Measurements from ENCODE around the gene CDA.

Gene CDA

DNA sequence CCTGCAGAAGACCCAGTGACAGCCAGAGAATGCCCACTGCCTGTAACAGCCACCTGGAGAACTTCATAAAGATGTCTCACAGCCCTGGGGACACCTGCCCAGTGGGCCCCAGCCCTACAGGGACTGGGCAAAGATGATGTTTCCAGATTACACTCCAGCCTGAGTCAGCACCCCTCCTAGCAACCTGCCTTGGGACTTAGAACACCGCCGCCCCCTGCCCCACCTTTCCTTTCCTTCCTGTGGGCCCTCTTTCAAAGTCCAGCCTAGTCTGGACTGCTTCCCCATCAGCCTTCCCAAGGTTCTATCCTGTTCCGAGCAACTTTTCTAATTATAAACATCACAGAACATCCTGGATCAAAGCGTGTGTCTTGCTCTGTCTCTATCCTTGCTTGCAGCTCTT, 29.7 kb downstream of the CDA start:
- DNase-seq, result no peak

DNA sequence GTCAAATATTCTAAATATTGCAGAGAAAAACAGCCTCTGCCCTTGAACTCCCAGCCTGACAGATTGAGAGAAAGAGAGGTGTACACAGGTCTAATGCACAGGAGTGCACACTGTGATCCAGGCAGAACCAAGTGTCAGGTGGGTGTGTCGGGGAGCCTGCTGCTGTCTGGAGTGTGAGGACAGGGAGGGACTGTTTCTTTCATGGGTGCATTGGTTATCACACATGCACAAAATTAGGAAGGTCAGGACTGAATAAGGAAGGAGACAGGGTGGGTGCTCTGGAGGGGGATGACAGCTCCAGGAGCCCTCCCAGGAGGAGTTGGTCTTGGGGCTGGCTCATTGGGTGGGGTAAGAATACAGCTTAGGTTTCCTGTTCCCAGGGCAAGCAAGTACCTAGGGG, 31.1 kb downstream of the CDA start:
- DNase-seq, result no peak

DNA sequence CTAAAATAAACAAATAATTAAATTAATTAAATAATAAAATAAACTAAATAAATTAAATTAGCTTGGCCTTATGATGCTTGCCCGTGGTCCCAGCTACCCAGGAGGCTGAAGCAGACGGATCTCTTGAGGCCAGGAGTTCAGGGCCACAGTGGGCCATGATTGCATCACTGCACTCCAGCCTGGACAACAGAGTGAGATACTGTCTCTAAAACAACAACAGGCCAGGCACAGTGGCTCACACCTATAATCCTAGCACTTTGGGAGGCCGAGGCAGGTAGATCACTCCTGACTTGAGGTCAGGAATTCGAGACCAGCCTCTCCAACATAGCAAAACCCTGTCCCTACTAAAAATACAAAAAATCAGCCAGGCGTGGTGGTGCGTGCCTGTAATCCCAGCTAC, 32.1 kb downstream of the CDA start:
- DNase-seq, result no peak

DNA sequence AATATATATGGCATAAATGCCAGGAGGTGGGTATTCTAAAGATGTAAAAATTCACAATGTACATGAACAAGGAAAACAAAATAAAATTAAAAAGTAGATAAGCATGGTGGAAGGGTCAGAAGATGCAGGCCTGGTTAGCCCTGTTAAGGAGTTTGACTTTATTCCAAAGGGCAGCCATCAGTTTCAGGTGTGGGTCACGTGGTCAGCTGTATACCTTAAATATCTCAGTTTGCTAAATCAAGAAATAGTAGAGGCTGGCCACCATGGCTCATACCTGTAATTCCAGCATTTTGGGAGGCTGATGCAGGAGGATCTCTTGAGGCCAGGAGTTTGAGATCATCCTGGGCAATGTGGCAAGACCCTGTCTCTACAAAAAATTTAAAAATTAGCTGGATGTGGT, 35.8 kb downstream of the CDA start:
- DNase-seq, result no peak

DNA sequence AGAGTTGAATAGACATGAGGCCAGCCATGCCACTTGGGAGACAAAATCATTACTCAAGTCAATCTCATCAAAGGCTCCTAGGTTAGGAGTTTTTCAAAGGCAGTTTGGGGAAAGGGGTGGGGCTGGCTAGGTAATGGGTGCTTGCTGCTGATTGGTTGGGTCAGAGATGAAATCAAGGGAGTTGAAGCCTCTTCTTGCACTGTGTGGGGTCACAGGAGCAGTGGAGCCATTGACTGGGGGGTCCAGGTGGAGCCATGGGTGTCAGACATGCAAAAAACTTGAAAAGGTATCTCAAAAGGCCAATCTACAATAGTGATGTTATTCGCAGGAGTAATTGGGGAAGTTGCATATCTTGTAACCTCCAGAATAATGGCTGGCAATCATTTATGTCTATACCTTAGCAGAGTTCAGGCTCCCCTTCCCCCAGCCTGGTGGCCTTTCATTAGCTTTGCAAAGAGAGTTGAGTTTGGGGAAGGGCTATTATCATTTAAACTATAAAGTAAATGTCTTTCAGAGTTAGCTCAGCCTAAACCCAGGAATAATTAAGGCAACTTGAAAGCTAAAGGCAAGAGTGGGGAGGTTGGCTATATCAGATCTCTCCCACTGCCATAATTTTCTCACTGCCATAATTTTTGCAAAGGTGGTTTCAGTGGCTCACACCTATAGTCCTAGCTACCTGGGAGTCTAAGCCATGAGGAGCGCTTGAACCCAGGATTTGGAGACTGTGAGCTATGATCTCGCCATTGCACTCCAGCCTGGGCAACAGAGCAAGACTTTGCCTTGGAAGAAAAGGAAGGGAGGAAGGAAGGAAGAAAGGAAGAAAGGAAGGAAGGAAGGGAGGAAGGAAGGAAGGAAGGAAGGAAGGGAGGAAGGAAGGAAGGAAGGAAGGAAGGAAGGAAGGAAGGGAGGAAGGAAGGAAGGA, 36.5 kb downstream of the CDA start:
- no peak for DNase-seq

DNA sequence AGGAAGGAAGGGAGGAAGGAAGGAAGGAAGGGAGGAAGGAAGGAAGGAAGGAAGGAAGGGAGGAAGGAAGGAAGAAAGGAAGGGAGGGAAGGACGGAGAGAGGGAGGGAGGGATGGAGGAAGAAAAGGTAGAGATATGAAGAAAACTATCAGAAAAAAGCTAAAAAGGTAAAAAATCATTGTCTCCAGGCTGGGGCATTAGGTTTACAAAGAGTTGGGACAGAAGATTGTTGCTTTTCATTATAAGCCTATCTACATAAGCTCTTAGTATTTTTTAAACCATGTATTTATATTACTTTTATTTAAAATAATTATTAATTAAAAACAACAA, 37.2 kb downstream of the CDA start:
- no peak for DNase-seq

DNA sequence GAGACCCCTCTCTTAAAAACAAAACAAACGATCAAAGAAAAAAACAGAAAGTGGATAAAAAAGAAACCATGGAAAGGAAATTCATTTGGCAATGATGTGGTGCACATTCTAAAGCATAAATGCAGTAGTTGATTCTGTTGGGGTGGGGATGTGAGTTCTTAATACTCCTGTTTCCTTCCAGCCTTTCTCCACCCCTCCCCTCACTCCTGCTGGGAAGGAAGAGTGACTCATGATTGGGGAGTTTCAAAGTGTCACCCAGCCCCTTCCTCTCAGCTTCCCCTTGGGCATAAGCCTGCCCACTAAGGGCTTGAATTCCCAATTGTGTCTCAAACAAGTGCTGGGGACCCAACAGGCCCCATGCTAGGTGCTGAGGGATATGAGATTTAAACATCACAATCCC, 37.6 kb downstream of the CDA start:
- no peak for DNase-seq

DNA sequence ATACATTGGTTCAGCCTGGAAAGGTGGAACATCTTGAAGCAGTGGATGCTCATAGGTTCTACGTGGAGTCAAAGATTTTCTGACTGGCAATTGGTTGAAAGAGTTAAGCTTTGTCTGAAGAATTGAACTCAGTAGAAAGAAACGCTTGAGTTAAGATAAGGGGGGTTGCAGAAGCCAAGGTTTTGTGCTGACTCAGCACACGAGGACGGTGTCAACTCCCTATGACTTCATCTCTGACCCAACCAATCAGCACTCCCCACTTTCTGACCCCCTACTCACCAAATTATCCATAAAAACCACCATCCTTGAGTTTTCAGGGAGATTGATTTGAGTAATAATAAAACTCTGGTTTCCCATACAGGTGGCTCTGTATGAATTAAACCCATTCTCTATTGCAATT, 41.8 kb downstream of the CDA start:
- no peak for DNase-seq

DNA sequence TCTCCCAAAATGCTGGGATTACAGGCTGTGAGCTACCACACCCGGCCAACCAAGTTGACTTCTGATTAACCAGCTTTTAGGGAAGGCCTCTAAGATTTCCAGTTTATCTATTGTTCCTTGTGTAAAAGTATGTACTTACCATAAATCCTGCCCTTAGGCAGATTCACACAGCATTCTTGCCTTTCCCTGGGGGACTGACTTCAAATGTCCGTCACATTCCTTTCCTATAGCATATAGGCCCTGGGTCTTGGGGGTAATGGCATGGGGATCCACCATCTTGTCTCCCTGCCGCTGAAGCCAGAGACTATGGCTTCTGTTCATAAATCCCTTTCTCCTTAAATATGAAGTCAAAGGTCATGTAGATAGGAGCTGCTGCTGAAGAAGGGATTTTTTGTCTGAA, 43.5 kb downstream of the CDA start:
- DNase-seq, result no peak

DNA sequence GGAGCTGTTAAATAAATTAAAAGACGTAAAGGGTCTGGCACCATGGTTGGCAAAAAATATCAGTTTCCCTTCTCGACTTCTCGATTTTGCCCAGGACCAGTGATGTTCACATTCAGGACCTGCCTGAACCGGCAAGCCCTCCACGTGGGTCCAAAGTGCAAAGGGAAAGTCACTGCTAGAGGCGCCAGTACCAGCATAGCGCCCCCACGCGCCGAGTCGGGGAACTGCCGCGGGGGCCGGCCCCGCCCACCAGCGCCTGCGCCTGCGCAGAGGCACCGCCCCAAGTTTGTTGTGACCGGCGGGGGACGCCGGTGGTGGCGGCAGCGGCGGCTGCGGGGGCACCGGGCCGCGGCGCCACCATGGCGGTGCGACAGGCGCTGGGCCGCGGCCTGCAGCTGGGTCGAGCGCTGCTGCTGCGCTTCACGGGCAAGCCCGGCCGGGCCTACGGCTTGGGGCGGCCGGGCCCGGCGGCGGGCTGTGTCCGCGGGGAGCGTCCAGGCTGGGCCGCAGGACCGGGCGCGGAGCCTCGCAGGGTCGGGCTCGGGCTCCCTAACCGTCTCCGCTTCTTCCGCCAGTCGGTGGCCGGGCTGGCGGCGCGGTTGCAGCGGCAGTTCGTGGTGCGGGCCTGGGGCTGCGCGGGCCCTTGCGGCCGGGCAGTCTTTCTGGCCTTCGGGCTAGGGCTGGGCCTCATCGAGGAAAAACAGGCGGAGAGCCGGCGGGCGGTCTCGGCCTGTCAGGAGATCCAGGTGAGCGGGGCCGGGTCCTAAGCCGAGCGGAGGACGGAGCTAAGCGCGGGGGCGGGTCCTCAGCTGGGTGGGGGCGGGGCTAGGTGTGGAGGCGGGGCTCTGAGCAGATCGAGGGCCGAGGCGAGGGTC, 44.5 kb downstream of the CDA start, which contains the start of gene PINK1:
TSS of gene PINK1 (plus strand) at position 269 of the 875 bp plus-strand sequence. CDS start at position 360, 91 bp downstream.
- DNase-seq, result peak; percentile 80 to 83

DNA sequence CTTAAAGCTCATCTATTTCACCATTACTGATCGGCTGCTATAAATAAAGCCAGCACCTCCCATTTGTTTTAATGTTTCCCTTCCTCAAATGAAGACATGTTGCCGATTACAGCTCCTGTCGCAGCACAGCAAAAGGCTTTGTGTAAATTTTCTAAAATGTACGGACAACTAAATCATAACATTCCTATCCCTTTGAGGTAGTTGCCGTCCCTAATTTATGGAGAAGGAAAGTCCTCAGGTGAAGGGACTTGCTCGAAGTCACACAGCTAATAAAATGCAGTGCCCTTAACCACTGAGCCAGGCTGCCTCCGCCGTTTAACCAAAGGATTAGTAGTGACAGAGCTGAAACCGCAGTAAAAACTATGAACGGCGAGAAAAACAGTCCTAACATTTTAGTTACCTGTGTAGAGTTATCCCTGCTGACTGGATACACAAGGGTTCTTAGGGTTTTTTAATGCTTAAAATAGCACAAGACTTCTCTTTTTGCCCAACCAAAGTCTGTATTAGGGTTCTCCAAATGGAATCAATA, 45.2 kb downstream of the CDA start:
- peak in 1 of 2 donors; percentile 5 for DNase-seq

DNA sequence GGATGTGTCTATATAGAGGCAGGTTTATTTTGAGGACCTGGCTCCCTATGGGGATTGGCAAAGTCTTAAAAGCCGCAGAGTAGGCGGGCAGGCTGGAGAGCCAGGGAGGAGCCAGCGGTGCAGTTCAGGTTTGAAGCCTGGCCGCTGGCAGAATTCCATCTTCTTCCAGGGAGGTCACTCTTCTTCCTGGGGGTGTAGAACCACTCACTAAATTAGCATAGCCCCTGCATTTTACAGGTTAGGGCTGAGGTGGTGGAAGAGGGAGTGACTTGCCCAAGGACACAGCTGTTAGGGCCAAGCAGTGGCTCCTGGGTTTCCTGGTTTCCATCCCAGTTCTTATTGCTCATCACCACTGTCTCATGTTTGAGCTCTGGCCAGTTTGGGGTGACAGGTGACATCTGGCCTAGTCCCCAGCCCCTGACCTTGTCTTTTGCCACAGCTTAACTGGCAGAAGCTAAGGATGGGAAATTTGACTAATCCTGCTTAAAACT, 45.7 kb downstream of the CDA start:
- peak in 1 of 2 donors; percentile 5 for DNase-seq

DNA sequence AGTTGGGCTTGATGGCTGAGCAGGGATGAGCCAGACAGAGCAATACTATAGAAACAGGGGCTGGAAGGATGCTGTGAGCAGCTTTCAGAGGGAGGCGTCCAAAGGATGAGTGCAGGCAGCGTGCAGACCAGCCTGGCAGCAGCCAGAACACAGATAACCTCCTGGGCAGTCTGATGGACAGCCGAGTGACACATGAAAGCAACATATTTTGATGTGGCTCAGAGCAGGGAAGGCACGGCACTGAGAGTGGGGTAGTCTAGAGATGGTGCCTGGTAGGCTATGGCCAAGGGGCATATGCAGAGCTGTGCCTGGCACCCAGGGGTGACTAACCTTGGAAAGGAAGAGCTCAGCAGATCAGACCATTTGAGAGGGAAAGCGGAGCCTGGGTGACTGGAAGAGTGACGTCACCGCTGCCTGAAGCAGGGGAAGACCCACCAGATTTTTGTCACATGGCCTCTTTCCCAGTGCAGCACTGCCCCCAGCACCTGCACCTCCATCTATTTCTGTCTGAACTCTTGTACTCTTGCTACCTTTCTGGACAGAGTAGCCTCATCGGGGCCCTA, 48.0 kb downstream of the CDA start:
- no peak for DNase-seq

DNA sequence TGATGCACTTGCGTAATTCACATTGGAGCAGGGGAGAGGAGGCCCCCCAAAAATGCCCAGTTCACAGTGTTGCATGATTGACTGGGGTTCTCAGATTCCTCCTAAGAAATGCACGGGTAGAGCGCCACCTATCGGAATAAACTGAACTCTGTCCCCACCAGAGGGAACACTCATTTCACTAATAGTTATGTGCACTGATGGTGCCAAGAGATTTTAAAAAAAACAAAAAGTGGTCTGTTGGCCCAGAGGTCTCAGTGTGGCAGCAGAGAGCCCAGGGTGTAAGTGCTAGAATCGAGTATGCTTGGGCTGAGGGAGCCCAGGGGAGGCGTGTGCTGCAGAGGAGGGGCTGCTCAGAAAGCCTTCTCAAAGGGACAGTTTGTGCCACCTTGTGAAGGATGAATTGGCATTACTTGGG, 51.3 kb downstream of the CDA start:
- DNase-seq, result peak; percentile 43 to 59

DNA sequence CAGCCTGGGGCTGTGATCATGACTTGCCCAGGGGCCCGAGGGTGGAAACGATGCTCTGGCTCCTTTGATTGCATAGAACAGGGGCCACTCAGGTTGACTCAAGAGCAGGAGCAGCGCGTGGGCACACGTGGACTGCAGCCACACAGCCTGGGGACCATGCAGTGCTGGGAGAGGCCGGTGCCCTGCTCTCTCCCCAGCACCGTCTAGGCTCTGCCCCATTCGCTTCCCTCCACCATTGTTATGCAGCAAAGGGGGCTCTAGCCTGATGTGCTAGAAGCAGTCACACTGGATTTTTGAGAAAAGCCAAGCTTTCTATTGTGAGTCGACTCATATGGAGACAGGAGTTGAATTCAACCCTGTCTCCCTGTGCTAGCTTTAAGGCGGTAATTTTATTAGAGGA, 53.1 kb downstream of the CDA start:
- DNase-seq, result no peak

DNA sequence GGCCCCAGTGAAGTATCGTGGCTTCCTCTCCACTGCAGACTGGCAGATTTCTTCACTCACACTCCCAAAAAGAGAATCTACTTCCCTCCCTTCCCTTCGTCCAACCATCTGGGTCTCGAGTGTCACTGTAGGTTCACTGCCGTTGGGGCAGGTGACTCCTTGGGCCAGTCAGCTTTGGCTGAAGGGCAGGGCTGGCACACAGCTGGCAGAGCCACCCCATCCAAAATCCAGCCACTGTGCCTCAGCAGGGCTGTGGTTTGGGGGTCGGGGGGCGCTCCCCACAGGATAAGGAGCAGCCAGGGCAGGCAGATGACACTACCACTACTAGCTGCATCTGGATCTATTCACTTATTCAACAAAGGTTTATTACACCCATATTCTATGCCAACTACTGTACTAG, 54.2 kb downstream of the CDA start:
- DNase-seq, result no peak

DNA sequence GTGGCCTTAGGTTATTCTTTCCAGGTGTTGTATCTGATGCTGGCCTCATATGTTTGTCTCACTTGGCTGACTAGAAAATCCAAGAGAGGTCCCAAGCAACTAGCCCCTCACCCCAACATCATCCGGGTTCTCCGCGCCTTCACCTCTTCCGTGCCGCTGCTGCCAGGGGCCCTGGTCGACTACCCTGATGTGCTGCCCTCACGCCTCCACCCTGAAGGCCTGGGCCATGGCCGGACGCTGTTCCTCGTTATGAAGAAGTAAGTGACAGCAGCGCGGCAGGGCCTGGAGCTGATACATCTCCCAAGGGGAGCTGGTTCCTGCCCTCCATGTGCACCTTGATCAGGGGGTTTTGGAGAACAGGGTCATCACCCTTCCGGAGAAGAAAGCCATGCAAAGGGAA, 55.5 kb downstream of the CDA start:
- DNase-seq, result no peak

DNA sequence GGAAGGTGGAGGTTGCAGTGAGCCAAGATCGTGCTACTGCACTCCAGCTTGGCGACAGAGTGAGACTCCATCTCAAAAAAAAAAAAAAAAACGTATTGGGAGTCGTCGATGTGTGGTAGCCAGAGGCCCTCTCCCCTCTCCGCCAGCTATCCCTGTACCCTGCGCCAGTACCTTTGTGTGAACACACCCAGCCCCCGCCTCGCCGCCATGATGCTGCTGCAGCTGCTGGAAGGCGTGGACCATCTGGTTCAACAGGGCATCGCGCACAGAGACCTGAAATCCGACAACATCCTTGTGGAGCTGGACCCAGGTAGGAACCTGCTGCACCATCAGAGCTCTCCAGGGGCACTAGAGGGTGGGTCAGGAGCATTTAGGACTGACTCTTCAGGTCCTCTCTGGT, 56.5 kb downstream of the CDA start:
- DNase-seq, result no peak

DNA sequence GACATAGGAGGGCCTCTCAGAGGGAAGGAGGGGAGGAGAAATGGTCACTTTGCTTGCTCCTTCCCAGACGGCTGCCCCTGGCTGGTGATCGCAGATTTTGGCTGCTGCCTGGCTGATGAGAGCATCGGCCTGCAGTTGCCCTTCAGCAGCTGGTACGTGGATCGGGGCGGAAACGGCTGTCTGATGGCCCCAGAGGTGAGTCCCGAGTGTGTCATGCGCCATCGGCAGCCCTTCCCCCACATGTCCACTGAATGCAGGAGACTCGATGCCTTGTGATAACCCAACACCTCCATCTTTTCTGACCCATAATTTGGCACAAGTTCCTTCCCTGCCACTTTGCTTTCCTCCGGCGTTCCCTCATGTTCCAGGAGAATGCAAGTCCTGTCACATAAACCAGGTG, 59.5 kb downstream of the CDA start:
- no peak for DNase-seq

DNA sequence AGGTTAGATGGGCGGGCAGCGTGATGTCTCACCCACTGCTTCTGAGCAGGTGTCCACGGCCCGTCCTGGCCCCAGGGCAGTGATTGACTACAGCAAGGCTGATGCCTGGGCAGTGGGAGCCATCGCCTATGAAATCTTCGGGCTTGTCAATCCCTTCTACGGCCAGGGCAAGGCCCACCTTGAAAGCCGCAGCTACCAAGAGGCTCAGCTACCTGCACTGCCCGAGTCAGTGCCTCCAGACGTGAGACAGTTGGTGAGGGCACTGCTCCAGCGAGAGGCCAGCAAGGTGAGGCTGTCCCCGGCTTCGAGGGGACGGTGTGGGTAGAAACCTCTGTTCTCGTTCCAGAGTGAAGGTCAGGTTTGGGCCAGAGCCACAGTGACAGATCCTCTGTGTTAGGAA, 60.0 kb downstream of the CDA start:
- no peak for DNase-seq

DNA sequence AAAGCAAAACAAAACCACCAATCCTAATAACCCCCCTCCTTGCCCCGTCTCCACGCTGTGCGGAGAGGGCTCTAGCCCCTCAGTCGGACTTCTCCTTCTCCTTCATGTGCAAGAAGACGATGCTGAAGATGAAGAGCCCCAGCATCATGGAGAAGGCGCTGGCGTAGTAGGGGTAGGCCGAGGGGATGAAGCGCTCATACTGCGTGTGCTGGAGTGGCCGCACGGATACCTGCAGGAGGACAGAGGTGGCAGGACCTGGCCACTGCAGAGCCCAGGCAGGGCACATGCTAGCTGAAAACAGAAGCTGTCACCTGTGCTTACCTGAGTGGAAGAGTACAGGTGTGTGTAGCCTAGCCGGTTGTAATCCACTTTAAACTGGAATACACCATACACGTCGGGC, 63.4 kb downstream of the CDA start:
- no peak for DNase-seq

DNA sequence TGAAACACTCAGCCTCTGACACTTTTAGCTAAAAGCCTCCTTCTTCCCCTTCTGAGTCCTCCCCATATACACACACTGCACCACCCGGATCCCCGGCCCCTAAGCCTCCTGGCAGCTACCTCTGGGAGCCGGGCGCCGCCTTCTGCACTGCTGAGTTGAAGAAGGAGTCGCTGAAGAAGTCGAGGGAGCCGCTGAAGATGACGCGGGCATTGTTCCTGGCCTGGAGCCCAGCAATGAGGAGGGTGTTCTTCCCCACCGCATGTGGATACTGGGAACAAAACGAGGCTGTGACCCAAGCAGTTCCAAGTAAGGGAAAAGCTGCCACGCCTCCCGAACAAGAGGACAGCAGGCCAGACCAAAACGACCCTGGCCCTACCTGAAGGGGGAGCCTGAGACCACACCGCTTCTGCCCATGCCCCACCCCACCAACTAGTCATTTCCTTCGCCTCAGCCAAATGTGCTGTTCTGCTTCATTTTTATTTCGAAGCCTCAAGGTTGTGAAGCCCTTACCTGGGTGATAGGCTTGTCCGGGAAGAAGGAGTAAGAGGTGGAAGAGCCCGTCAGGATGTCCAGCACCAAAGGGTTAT, 65.3 kb downstream of the CDA start:
- DNase-seq, result no peak

DNA sequence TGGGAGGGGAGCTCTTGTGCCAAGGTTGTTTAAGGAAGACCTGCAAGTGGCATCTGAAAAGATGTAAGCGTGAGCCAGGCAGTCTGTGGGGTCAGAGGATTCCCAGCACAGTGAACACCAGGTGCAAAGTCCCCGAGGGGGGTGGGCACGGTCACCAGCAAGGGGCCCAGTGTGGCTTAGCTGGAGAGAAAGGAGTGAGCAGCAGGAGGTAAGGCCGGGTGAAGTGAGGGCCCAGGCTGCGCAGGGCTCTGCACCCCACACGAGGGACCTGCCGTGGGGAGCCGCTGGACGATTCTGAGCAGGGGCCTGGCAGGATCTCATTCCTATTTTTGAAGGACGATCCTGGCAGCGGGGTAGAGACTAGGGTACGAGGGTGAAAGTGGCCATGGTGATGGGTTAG, 68.1 kb downstream of the CDA start:
- no peak for DNase-seq

Measured in activated CD4-positive, alpha-beta T cell treated with anti-CD3 and anti-CD28 coated beads for 4 hours (primary cell).